ENCODE measurements around the gene TCAF1. TPM values are rescaled to one million over a fixed set of nuclear protein-coding genes. Genes with fewer than 3 reads are reported as not detected.
A peak's percentile ranks its signal among the peaks of the same experiment; 100 is the strongest.

TCAF1 gene
- total RNA-seq, 5 donors from 2014 or later (not counting 1 experiment from before 2014, with no cell fraction given) = 12.9 to 15.0 (median 13.5) TPM

DNA sequence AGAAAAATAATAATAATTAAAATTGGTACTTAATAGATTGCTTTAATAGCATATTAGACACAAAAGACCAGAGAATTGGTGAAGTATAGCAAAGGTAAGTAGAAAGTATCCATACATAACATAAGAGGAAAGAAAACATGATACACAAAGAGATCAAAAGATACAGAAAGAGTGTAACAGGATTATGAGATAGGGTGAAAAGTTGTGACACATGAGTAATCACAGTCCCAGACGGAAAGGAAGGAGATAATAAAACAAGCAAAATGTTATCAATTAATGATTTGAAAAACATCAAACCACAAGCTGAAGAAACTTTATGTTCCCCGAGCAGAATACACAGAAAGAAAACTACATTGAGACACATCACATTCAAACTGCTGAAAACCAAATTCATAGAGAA lies 10.5 kb downstream of the TCAF1 start:
- Histone ChIP-seq H3K4me1 (ENCODE audit: control insufficient read depth in 1 of 2, extremely low read depth in 1 of 2, insufficient read depth in 2 of 2, low read length in 2 of 2) (no peaks in the 10 kb centered on the region), H3K4me3 (ENCODE audit: control insufficient read depth in 1 of 2, extremely low read depth in 1 of 2, low read length in 1 of 2) (no peak overlapping the region), H3K9me3 (no peaks in the 10 kb centered on the region), H3K27me3 (replicated peaks in 1 of 2; ENCODE audit: control insufficient read depth in 2 of 2, extremely low read depth in 1 of 2, insufficient read depth in 2 of 2, low read length in 1 of 2) (peaks cover 0 to 4% of the 10 kb centered on the region in 2 experiments), H3K27ac (ENCODE audit: low read length) (no peak overlapping the region), H3K36me3 (ENCODE audit: control insufficient read depth in 2 of 2, extremely low read depth in 1 of 2, insufficient read depth in 1 of 2, low read length in 1 of 2) (no peaks in the 10 kb centered on the region)
- WGBS (ENCODE audit: insufficient coverage) = no CpG with 5 or more reads among the region's 2 CpGs
- no peak for ATAC-seq (replicated peaks in 1 of 4)
- Mint-ChIP-seq H3K9me3 (peaks cover 7 to 14% (median 9%) of the 10 kb centered on the region in 3 donors), H3K27ac (no peak overlapping the region), H3K4me1 (peaks cover 5 to 19% (median 9%) of the 10 kb centered on the region in 3 donors), H3K27me3 (peaks cover 14% of the 10 kb centered on the region in 2 donors), H3K36me3 (peaks cover 28% of the 10 kb centered on the region), H3K4me3 (no peak overlapping the region)
- ChIA-PET POLR2A (no interaction called here), CTCF (interaction anchor here in 1 of 2 donors (1.1 to 1.6 kb wide), 2 partner anchors 11 to 236 kb away, joined by 6 to 8 read pairs; partner anchors contain the start of gene TCAF1)
- DNase-seq = no peak

- ATAC-seq (replicated peaks in 1 of 4) (no peak), DNase-seq (no peak)
- no peaks in the 10 kb centered on the region for H3K9me3 ChIP-seq
- no peak overlapping the region for H3K27ac ChIP-seq (ENCODE audit: low read length)
- no peak overlapping the region for H3K4me3 ChIP-seq (ENCODE audit: control insufficient read depth in 1 of 2, extremely low read depth in 1 of 2, low read length in 1 of 2)
- 100% methylated on average over 2 of the region's 2 CpGs for WGBS (ENCODE audit: insufficient coverage)
- H3K4me1 ChIP-seq (ENCODE audit: control insufficient read depth in 1 of 2, extremely low read depth in 1 of 2, insufficient read depth in 2 of 2, low read length in 2 of 2) = peaks cover 2 to 4% of the 10 kb centered on the region in 2 experiments
- H3K27me3 Mint-ChIP-seq = peaks cover 18 to 20% of the 10 kb centered on the region in 2 donors
- H3K36me3 Mint-ChIP-seq = peaks cover 28% of the 10 kb centered on the region
- ChIA-PET POLR2A (no interaction called here), CTCF (no interaction called here)
- no peak overlapping the region for H3K4me3 Mint-ChIP-seq
- peaks cover 7 to 14% (median 9%) of the 10 kb centered on the region in 3 donors for H3K9me3 Mint-ChIP-seq
- peaks cover 0 to 9% of the 10 kb centered on the region in 2 experiments for H3K27me3 ChIP-seq (replicated peaks in 1 of 2; ENCODE audit: control insufficient read depth in 2 of 2, extremely low read depth in 1 of 2, insufficient read depth in 2 of 2, low read length in 1 of 2)
- H3K27ac Mint-ChIP-seq = no peak overlapping the region
- H3K36me3 ChIP-seq (ENCODE audit: control insufficient read depth in 2 of 2, extremely low read depth in 1 of 2, insufficient read depth in 1 of 2, low read length in 1 of 2) = no peaks in the 10 kb centered on the region
- peaks cover 5 to 23% (median 12%) of the 10 kb centered on the region in 3 donors for H3K4me1 Mint-ChIP-seq
Measured at GRCh38 chr7:143890558-143890957, 11.4 kb downstream of the TCAF1 start.

DNA sequence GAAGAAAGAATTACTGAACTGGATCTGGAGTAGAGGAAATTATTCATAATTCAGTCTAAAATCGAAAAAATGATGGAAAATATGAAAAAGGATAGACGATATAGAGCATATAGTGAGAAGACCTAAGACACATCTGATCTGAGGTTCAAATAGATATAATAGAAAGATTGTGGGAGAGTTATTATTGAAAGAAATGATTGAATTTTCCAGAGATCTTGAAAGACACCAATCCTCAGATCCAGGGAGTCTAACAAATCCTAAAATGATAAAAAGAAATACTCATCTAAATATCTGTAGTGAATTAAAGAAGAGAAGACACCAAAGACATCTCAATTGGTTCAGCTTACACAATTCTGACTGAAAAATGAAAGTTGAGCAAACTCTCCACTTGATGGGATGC lies 12.9 kb downstream of the TCAF1 start:
- Mint-ChIP-seq H3K4me3 (no peak overlapping the region), H3K36me3 (peaks cover 30% of the 10 kb centered on the region), H3K27me3 (peaks cover 26 to 32% of the 10 kb centered on the region in 2 donors), H3K27ac (no peak overlapping the region), H3K9me3 (peaks cover 7 to 14% (median 9%) of the 10 kb centered on the region in 3 donors), H3K4me1 (peaks cover 11 to 18% (median 14%) of the 10 kb centered on the region in 3 donors)
- DNase-seq (no peak), ATAC-seq (replicated peaks in 1 of 4) (no peak)
- H3K36me3 ChIP-seq (ENCODE audit: control insufficient read depth in 2 of 2, extremely low read depth in 1 of 2, insufficient read depth in 1 of 2, low read length in 1 of 2) = no peaks in the 10 kb centered on the region
- H3K9me3 ChIP-seq = no peaks in the 10 kb centered on the region
- WGBS (ENCODE audit: insufficient coverage) = no CpG with 5 or more reads among the region's 2 CpGs
- peaks cover 0 to 17% of the 10 kb centered on the region in 2 experiments for H3K27me3 ChIP-seq (replicated peaks in 1 of 2; ENCODE audit: control insufficient read depth in 2 of 2, extremely low read depth in 1 of 2, insufficient read depth in 2 of 2, low read length in 1 of 2)
- no peak overlapping the region for H3K27ac ChIP-seq (ENCODE audit: low read length)
- peaks cover 4 to 11% of the 10 kb centered on the region in 2 experiments for H3K4me1 ChIP-seq (ENCODE audit: control insufficient read depth in 1 of 2, extremely low read depth in 1 of 2, insufficient read depth in 2 of 2, low read length in 2 of 2)
- CTCF ChIA-PET = no interaction called here
- no peak overlapping the region for H3K4me3 ChIP-seq (ENCODE audit: control insufficient read depth in 1 of 2, extremely low read depth in 1 of 2, low read length in 1 of 2)
- POLR2A ChIA-PET = no interaction called here

- POLR2A ChIA-PET = no interaction called here
- ATAC-seq (replicated peaks in 1 of 4) = no peak
- WGBS (ENCODE audit: insufficient coverage) = 100% methylated on average over 1 of the region's 6 CpGs
Measured at GRCh38 chr7:143886826-143887477, 15.0 kb downstream of the TCAF1 start.

DNA sequence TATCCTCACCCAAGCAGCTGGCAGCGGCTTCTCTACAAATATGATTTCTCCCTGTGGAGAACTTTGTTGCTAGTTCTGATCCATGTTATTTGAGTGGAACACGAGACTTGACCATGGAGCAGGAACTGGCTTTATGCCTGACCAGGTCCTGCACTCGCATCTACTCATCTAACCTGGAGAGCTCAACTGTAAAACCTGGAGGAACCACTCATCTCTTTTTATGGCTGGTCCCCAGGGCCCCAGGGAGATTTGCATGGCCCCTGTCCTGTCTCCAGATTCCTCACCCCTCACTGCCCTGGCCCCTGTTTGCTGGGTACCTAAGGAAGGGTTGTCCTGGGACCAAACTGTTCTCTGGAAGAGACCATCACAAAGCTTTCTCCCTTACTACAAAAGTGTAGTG lies 16.0 kb downstream of the TCAF1 start:
- WGBS (ENCODE audit: insufficient coverage) = 100% methylated on average over 1 of the region's 3 CpGs
- H3K36me3 Mint-ChIP-seq = peaks cover 29% of the 10 kb centered on the region
- H3K36me3 ChIP-seq (ENCODE audit: control insufficient read depth in 2 of 2, extremely low read depth in 1 of 2, insufficient read depth in 1 of 2, low read length in 1 of 2) = no peaks in the 10 kb centered on the region
- no peak overlapping the region for H3K27ac Mint-ChIP-seq
- H3K27ac ChIP-seq (ENCODE audit: low read length) = no peak overlapping the region
- H3K27me3 Mint-ChIP-seq = peaks cover 45 to 49% of the 10 kb centered on the region in 2 donors
- DNase-seq (no peak), ATAC-seq (replicated peaks in 1 of 4) (no peak)
- H3K9me3 Mint-ChIP-seq = peaks cover 5 to 10% (median 7%) of the 10 kb centered on the region in 3 donors
- H3K9me3 ChIP-seq = no peaks in the 10 kb centered on the region
- peaks cover 19 to 38% (median 26%) of the 10 kb centered on the region in 3 donors for H3K4me1 Mint-ChIP-seq
- no peak overlapping the region for H3K4me3 Mint-ChIP-seq
- POLR2A ChIA-PET = no interaction called here
- peaks cover 0 to 34% of the 10 kb centered on the region in 2 experiments for H3K27me3 ChIP-seq (replicated peaks in 1 of 2; ENCODE audit: control insufficient read depth in 2 of 2, extremely low read depth in 1 of 2, insufficient read depth in 2 of 2, low read length in 1 of 2)
- CTCF ChIA-PET = no interaction called here
- peaks cover 8 to 15% of the 10 kb centered on the region in 2 experiments for H3K4me1 ChIP-seq (ENCODE audit: control insufficient read depth in 1 of 2, extremely low read depth in 1 of 2, insufficient read depth in 2 of 2, low read length in 2 of 2)
- no peak overlapping the region for H3K4me3 ChIP-seq (ENCODE audit: control insufficient read depth in 1 of 2, extremely low read depth in 1 of 2, low read length in 1 of 2)

More at GRCh38 chr7:143886826-143887477, 15.0 kb downstream of the TCAF1 start:
- Histone ChIP-seq H3K27ac (ENCODE audit: low read length) (no peak overlapping the region), H3K4me3 (ENCODE audit: control insufficient read depth in 1 of 2, extremely low read depth in 1 of 2, low read length in 1 of 2) (no peak overlapping the region), H3K36me3 (ENCODE audit: control insufficient read depth in 2 of 2, extremely low read depth in 1 of 2, insufficient read depth in 1 of 2, low read length in 1 of 2) (no peaks in the 10 kb centered on the region), H3K27me3 (replicated peaks in 1 of 2; ENCODE audit: control insufficient read depth in 2 of 2, extremely low read depth in 1 of 2, insufficient read depth in 2 of 2, low read length in 1 of 2) (peaks cover 0 to 31% of the 10 kb centered on the region in 2 experiments), H3K9me3 (no peaks in the 10 kb centered on the region), H3K4me1 (ENCODE audit: control insufficient read depth in 1 of 2, extremely low read depth in 1 of 2, insufficient read depth in 2 of 2, low read length in 2 of 2) (peaks cover 8 to 15% of the 10 kb centered on the region in 2 experiments)
- no peak for DNase-seq
- Mint-ChIP-seq H3K27ac (no peak overlapping the region), H3K4me1 (peaks cover 19 to 31% (median 26%) of the 10 kb centered on the region in 3 donors), H3K27me3 (peaks cover 39 to 46% of the 10 kb centered on the region in 2 donors), H3K4me3 (no peak overlapping the region), H3K9me3 (peaks cover 7 to 14% (median 9%) of the 10 kb centered on the region in 3 donors), H3K36me3 (peaks cover 34% of the 10 kb centered on the region)
- CTCF ChIA-PET = interaction anchor here in 1 of 2 donors (1.0 to 1.3 kb wide), 2 partner anchors 13 to 15 kb away, joined by 4 read pairs; partner anchors contain the start of gene TCAF1

GRCh38 chr7:143884969-143885559 lies 16.9 kb downstream of the TCAF1 start:
- Mint-ChIP-seq H3K4me3 (peak overlapping the region in 1 of 3 donors; percentile 50), H3K27me3 (peaks cover 45 to 49% of the 10 kb centered on the region in 2 donors), H3K36me3 (peaks cover 29% of the 10 kb centered on the region), H3K4me1 (peaks cover 19 to 38% (median 26%) of the 10 kb centered on the region in 3 donors), H3K27ac (no peak overlapping the region), H3K9me3 (peaks cover 5 to 10% (median 7%) of the 10 kb centered on the region in 3 donors)
- Histone ChIP-seq H3K4me3 (ENCODE audit: control insufficient read depth in 1 of 2, extremely low read depth in 1 of 2, low read length in 1 of 2) (peak overlapping the region in 1 of 2 donors; percentile 32), H3K4me1 (ENCODE audit: control insufficient read depth in 1 of 2, extremely low read depth in 1 of 2, insufficient read depth in 2 of 2, low read length in 2 of 2) (peaks cover 8 to 15% of the 10 kb centered on the region in 2 experiments), H3K9me3 (no peaks in the 10 kb centered on the region), H3K27me3 (replicated peaks in 1 of 2; ENCODE audit: control insufficient read depth in 2 of 2, extremely low read depth in 1 of 2, insufficient read depth in 2 of 2, low read length in 1 of 2) (peaks cover 0 to 34% of the 10 kb centered on the region in 2 experiments), H3K36me3 (ENCODE audit: control insufficient read depth in 2 of 2, extremely low read depth in 1 of 2, insufficient read depth in 1 of 2, low read length in 1 of 2) (no peaks in the 10 kb centered on the region), H3K27ac (ENCODE audit: low read length) (no peak overlapping the region)
- ATAC-seq (replicated peaks in 1 of 4) (peak in 2 of 4 experiments; percentile 52 to 59), DNase-seq (peak in 1 of 35 experiments; percentile 8)
- ChIA-PET POLR2A (no interaction called here), CTCF (interaction anchor here in 1 of 2 donors (0.6 to 0.7 kb wide), 2 partner anchors 8 to 505 kb away, joined by 3 read pairs; no protein-coding TSS in a partner anchor)
- 16% methylated on average over 28 of the region's 38 CpGs for WGBS (ENCODE audit: insufficient coverage)

Data from T-cell (primary cell).